Neural cell (in vitro differentiated cells): Measurements from ENCODE around the gene BMP7.

ENCODE experiments used
- CTCF ChIP-seq: fragments of 450-650 bp; IDR thresholded peaks from 2 replicates; pipeline ENCODE4 v1.5.1; 2014; ENCODE audit warnings: antibody characterized with exemption, mild to moderate bottlenecking, moderate library complexity; ENCODE audit not compliant: poor library complexity, severe bottlenecking
- POLR2AphosphoS5 ChIP-seq: IDR thresholded peaks from 2 replicates; pipeline ENCODE4 v1.6.1; 2012
- TF ChIP-seq, protein P1 (sequence below): IDR thresholded peaks from 2 replicates; pipeline ENCODE4 v1.6.1; 2012; ENCODE audit warnings: borderline replicate concordance

- TF ChIP-seq CTCF: no peak
- TF ChIP-seq, protein P1, sequence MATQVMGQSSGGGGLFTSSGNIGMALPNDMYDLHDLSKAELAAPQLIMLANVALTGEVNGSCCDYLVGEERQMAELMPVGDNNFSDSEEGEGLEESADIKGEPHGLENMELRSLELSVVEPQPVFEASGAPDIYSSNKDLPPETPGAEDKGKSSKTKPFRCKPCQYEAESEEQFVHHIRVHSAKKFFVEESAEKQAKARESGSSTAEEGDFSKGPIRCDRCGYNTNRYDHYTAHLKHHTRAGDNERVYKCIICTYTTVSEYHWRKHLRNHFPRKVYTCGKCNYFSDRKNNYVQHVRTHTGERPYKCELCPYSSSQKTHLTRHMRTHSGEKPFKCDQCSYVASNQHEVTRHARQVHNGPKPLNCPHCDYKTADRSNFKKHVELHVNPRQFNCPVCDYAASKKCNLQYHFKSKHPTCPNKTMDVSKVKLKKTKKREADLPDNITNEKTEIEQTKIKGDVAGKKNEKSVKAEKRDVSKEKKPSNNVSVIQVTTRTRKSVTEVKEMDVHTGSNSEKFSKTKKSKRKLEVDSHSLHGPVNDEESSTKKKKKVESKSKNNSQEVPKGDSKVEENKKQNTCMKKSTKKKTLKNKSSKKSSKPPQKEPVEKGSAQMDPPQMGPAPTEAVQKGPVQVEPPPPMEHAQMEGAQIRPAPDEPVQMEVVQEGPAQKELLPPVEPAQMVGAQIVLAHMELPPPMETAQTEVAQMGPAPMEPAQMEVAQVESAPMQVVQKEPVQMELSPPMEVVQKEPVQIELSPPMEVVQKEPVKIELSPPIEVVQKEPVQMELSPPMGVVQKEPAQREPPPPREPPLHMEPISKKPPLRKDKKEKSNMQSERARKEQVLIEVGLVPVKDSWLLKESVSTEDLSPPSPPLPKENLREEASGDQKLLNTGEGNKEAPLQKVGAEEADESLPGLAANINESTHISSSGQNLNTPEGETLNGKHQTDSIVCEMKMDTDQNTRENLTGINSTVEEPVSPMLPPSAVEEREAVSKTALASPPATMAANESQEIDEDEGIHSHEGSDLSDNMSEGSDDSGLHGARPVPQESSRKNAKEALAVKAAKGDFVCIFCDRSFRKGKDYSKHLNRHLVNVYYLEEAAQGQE: no peak
- no peak for TF ChIP-seq POLR2AphosphoS5
Measured at GRCh38 chr20:57270204-57270984, 4.0 kb upstream of the BMP7 start.
